B cell (primary cell): ENCODE results near the gene BMS1. TPM values are rescaled to one million over a fixed set of nuclear protein-coding genes. Genes with fewer than 3 reads are reported as not detected.
A peak's percentile ranks its signal among the peaks of the same experiment; 100 is the strongest.
"Not testable (repeated sequence)": the region's sequence is repeated elsewhere in the genome, so short reads cannot be mapped to it uniquely, and the experiment has no call there.

Source experiments
- ATAC-seq: fragments of 200-7000 bp; cut with Tn5 transposase; one replicate; pipeline ENCODE4 v1.10.0; 2021; ENCODE audit warnings: low read depth, mild to moderate bottlenecking, moderate number of reproducible peaks, moderate library complexity
- CTCF ChIA-PET: fragments of 350-600 bp; sonication (Branson Sonifier 250); formaldehyde crosslinking; loops from one replicate; lab custom pipeline; 2021; ENCODE audit warnings: antibody characterized with exemption, inconsistent platforms; lab: Charles Lee
- POLR2A ChIA-PET: fragments of 350-600 bp; sonication (Branson Sonifier 250); formaldehyde crosslinking; loops from one replicate; lab custom pipeline; 2021; ENCODE audit warnings: antibody characterized with exemption; lab: Charles Lee
- DNase-seq: peaks from one replicate; pipeline ENCODE4 v3.0.0; 2013
- H2AFZ ChIP-seq: 2 replicates; pipeline ENCODE4 v1.6.1; 2012; ENCODE audit warnings: mild to moderate bottlenecking, low read depth, low read length; ENCODE audit not compliant: insufficient read depth, poor library complexity, severe bottlenecking
- H3K27ac ChIP-seq, 2 donors: 1 replicate in 1 of 2; 2 replicates in 1 of 2; pipeline ENCODE4 v1.5.1; 2012 to 2013; ENCODE audit warnings: low read length in 2 of 2, mild to moderate bottlenecking in 2 of 2, moderate library complexity in 1 of 2
- H3K27me3 ChIP-seq, 4 experiments: fragments of 200-600 bp in 1 of 4; sonication (generic) in 1 of 4; replicated peaks in 1 of 4; 1 replicate in 2 of 4; 2 replicates in 2 of 4; pipeline versions ENCODE4 v1.6.1 to v1.7.0; 2013 to 2016; ENCODE audit warnings: low read length in 3 of 4, mild to moderate bottlenecking in 2 of 4, mixed read lengths in 1 of 4, moderate library complexity in 1 of 4; ENCODE audit not compliant: insufficient read depth in 4 of 4, control insufficient read depth in 3 of 4; ENCODE audit errors: control extremely low read depth in 1 of 4
- H3K36me3 ChIP-seq, 2 experiments: replicated peaks in 1 of 2; 1 replicate in 1 of 2; 2 replicates in 1 of 2; pipeline versions ENCODE4 v1.6.1 to v1.7.1; 2013; ENCODE audit warnings: low read length in 1 of 2; ENCODE audit not compliant: insufficient read depth in 2 of 2, control insufficient read depth in 1 of 2; ENCODE audit errors: control extremely low read depth in 1 of 2, extremely low read depth in 1 of 2
- H3K4me1 ChIP-seq, 2 donors: fragments of 200-600 bp in 1 of 2; sonication (generic) in 1 of 2; 1 replicate in 1 of 2; 2 replicates in 1 of 2; pipeline versions ENCODE4 v1.5.1 to v1.6.1; 2013 to 2017; ENCODE audit warnings: low read length in 2 of 2; ENCODE audit not compliant: control insufficient read depth in 2 of 2, insufficient read depth in 2 of 2
- H3K4me2 ChIP-seq: replicated peaks from 2 replicates; pipeline ENCODE3; 2012; ENCODE audit warnings: mild to moderate bottlenecking, low read depth, low read length; ENCODE audit not compliant: poor library complexity, severe bottlenecking
- H3K4me3 ChIP-seq, 5 experiments: fragments of 200-600 bp in 1 of 5; sonication (generic) in 1 of 5; 1 replicate in 3 of 5; 2 replicates in 2 of 5; pipeline versions ENCODE4 v1.5.1 to v1.7.0; 2011 to 2016; ENCODE audit warnings: low read length in 4 of 5, mild to moderate bottlenecking in 4 of 5, low read depth in 2 of 5, control low read depth in 1 of 5, moderate library complexity in 1 of 5; ENCODE audit not compliant: insufficient read depth in 1 of 5; ENCODE audit errors: control extremely low read depth in 1 of 5, extremely low read depth in 1 of 5
- H3K79me2 ChIP-seq: fragments of 200-600 bp; sonication (generic); one replicate; pipeline ENCODE4 v1.6.0; 2016; ENCODE audit warnings: low read length; ENCODE audit not compliant: control insufficient read depth, insufficient read depth
- H3K9ac ChIP-seq: fragments of 200-600 bp; sonication (generic); 2 replicates; pipeline ENCODE4 v1.6.1; 2017; ENCODE audit warnings: mild to moderate bottlenecking, low read length, moderate library complexity
- H3K9me3 ChIP-seq, 3 donors: one replicate each; pipeline versions ENCODE4 v1.6.1 to v1.7.1; 2013; ENCODE audit warnings: low read length in 2 of 3; ENCODE audit not compliant: control insufficient read depth in 2 of 3, insufficient read depth in 1 of 3; ENCODE audit errors: control extremely low read depth in 1 of 3
- H4K20me1 ChIP-seq: 2 replicates; pipeline ENCODE4 v1.6.0; 2012; ENCODE audit warnings: mild to moderate bottlenecking, low read length; ENCODE audit not compliant: insufficient read depth, control insufficient read depth, poor library complexity, severe bottlenecking
- H3K27ac Mint-ChIP-seq: one replicate; pipeline ENCODE4 v1.8.0; 2021; ENCODE audit warnings: mixed read lengths
- H3K27me3 Mint-ChIP-seq: one replicate; pipeline ENCODE4 v1.8.0; 2021; ENCODE audit warnings: mixed read lengths
- H3K4me1 Mint-ChIP-seq: one replicate; pipeline ENCODE4 v1.8.0; 2021; ENCODE audit warnings: mixed read lengths
- H3K4me3 Mint-ChIP-seq: one replicate; pipeline ENCODE4 v1.8.0; 2021; ENCODE audit warnings: mixed read lengths
- H3K9me3 Mint-ChIP-seq: one replicate; pipeline ENCODE4 v1.8.0; 2022; ENCODE audit warnings: mixed read lengths; ENCODE audit not compliant: insufficient read depth
- CTCF ChIP-seq: fragments of 200-600 bp; IDR thresholded peaks from one replicate; pipeline ENCODE4 v1.8.0; 2022; ENCODE audit warnings: antibody characterized with exemption, mild to moderate bottlenecking
- EZH2 ChIP-seq: IDR thresholded peaks from 2 replicates; pipeline ENCODE4 v1.6.1; 2012; ENCODE audit warnings: borderline replicate concordance, low read depth, mild to moderate bottlenecking, moderate library complexity, low read length; ENCODE audit not compliant: insufficient read depth, poor library complexity, severe bottlenecking
- WGBS: methylation state at CpG from one replicate; pipeline ENCODE4 v1.1.5; 2013; ENCODE audit warnings: missing lambda C conversion rate; ENCODE audit not compliant: insufficient coverage; 5-methylcytosine and 5-hydroxymethylcytosine counted together
- intact Hi-C: fragments of 100-400 bp; cut with micrococcal nuclease; formaldehyde crosslinking; loops from one replicate; pipeline ENCODE4 v1.10.0; 2022
- polyA plus RNA-seq: library from polyadenylated mRNA; depleted of rRNA; stranded (reverse); fragments of >200 nt; gene quantifications from 2 replicates; pipeline ENCODE4 v1.2.3, GENCODE V29; 2012
- total RNA-seq, 2 donors: library from RNA; stranded (reverse); fragments of 120-200 nt in 1 of 2; gene quantifications; 1 replicate in 1 of 2; 2 replicates in 1 of 2; pipeline versions ENCODE4 v1.2.3 to v1.2.4, GENCODE V29; 2013 to 2022

BMS1 gene
- total and polyA plus RNA-seq, 2 donors (not counting 1 experiment from before 2014, with no cell fraction given), result 3.1 to 17.5 TPM

- no peaks in the 10 kb centered on the region for H3K79me2 ChIP-seq
- peaks cover 0 to 9% (median 0%) of the 10 kb centered on the region in 4 experiments for H3K27me3 ChIP-seq
- ChIA-PET CTCF (no interaction called here), POLR2A (no interaction called here)
- H2AFZ ChIP-seq, result peak overlapping the region; percentile 10
- no peaks in the 10 kb centered on the region for H3K4me1 Mint-ChIP-seq
- no peaks in the 10 kb centered on the region for H3K9me3 Mint-ChIP-seq
- WGBS, result 7% methylated on average over 59 of the region's 60 CpGs
- no peak for TF ChIP-seq CTCF
- no peak for TF ChIP-seq EZH2
- DNase-seq (no peak), ATAC-seq (no peak)
- H3K9me3 ChIP-seq, result peaks cover 0 to 3% (median 0%) of the 10 kb centered on the region in 3 donors
- H3K4me1 ChIP-seq, result no peaks in the 10 kb centered on the region
- H3K4me2 ChIP-seq, result no peak overlapping the region
- no peak overlapping the region for H3K4me3 Mint-ChIP-seq
- no peak overlapping the region for H3K9ac ChIP-seq
- H4K20me1 ChIP-seq, result no peaks in the 10 kb centered on the region
- H3K4me3 ChIP-seq, result no peak overlapping the region
- H3K27me3 Mint-ChIP-seq, result peaks cover 18% of the 10 kb centered on the region
- no peak overlapping the region for H3K27ac ChIP-seq
- H3K27ac Mint-ChIP-seq, result no peak overlapping the region
- intact Hi-C loops, result no loop called here
- H3K36me3 ChIP-seq, result peaks cover 0 to 1% of the 10 kb centered on the region in 2 experiments
Measured at GRCh38 chr10:42836771-42837468, 54.3 kb downstream of the BMS1 start.

GRCh38 chr10:42844810-42845209 lies 62.2 kb downstream of the BMS1 start:
- H3K36me3 ChIP-seq, H3K27ac ChIP-seq, POLR2A ChIA-PET, H3K79me2 ChIP-seq, H3K4me1 ChIP-seq, H3K27me3 ChIP-seq, intact Hi-C loops, H3K4me3 Mint-ChIP-seq, H3K4me3 ChIP-seq, H3K4me1 Mint-ChIP-seq, H3K9me3 ChIP-seq, H3K27ac Mint-ChIP-seq, H4K20me1 ChIP-seq, H3K9me3 Mint-ChIP-seq, H3K9ac ChIP-seq, DNase-seq, ATAC-seq, H3K4me2 ChIP-seq, H2AFZ ChIP-seq, CTCF ChIA-PET: not testable (repeated sequence)
- H3K27me3 Mint-ChIP-seq, result peaks cover 31% of the 10 kb centered on the region
- WGBS, result 60% methylated on average over 4 of the region's 5 CpGs

GRCh38 chr10:42847261-42847660 lies 64.7 kb downstream of the BMS1 start:
- H3K4me1 ChIP-seq, H3K4me2 ChIP-seq, H3K4me1 Mint-ChIP-seq, H3K9ac ChIP-seq, H3K36me3 ChIP-seq, H4K20me1 ChIP-seq, H3K27me3 ChIP-seq, intact Hi-C loops, ATAC-seq, H3K27ac Mint-ChIP-seq, H3K4me3 ChIP-seq, H2AFZ ChIP-seq, H3K9me3 ChIP-seq, DNase-seq, CTCF ChIA-PET, H3K9me3 Mint-ChIP-seq, H3K27ac ChIP-seq, H3K79me2 ChIP-seq, H3K4me3 Mint-ChIP-seq, POLR2A ChIA-PET: not testable (repeated sequence)
- peaks cover 18% of the 10 kb centered on the region for H3K27me3 Mint-ChIP-seq
- 97% methylated on average over 6 of the region's 28 CpGs for WGBS
